ENCODE data around the gene SYT8. TPM values are rescaled to one million over a fixed set of nuclear protein-coding genes. Genes with fewer than 3 reads are reported as not detected.

SYT8 gene
- total RNA-seq, 1 donor from 2014 or later, result 0.53 TPM

DNA sequence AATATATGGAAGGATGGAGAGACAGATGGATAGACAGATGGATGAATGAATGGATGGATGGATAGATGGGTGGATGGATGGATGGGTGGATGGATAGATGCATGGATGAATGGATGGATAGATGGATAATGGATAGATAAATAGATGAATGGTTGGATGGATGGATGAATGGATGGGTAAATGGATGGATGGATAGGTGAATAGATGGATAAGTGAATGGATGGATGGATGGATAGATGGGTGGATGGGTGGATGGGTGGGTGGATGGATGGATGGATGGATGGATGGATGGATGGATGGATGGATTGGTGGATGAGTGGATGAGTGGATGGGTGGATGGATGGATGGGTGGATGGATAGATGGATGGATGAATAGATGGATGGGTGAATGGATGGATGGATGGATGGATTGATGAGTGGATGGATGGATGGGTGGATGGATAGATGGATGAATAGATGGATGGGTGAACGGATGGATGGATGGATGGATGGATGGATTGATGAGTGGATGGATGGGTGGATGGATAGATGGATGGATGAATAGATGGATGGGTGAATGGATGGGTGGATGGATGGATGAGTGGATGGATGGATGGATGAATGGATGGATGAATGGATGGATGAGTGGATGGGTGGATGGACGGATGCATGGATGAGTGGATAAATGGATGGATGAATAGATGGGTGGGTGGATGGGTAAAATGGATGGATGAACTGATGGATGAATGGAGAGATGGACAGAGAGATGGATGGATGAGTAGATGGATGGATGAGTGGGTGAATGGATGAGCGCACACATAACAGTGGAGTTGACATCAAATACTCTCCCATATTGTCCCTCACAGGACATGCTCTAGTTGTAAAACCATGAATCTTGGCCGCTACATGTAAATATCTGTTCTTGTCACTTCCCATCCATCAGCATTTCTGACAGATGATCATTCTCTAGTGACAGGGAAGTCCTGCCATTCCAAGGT lies 26.9 kb downstream of the SYT8 start:
- no peak overlapping the region for H3K4me3 ChIP-seq (ENCODE audit: low read depth, low read length)
- H3K27me3 ChIP-seq (ENCODE audit: control insufficient read depth, insufficient read depth, low read length), result no peaks in the 10 kb centered on the region
- DNase-seq (ENCODE audit: low read depth), result no peak
- H3K36me3 ChIP-seq (ENCODE audit: control insufficient read depth, insufficient read depth, low read length), result no peaks in the 10 kb centered on the region
- TF ChIP-seq, protein P1, sequence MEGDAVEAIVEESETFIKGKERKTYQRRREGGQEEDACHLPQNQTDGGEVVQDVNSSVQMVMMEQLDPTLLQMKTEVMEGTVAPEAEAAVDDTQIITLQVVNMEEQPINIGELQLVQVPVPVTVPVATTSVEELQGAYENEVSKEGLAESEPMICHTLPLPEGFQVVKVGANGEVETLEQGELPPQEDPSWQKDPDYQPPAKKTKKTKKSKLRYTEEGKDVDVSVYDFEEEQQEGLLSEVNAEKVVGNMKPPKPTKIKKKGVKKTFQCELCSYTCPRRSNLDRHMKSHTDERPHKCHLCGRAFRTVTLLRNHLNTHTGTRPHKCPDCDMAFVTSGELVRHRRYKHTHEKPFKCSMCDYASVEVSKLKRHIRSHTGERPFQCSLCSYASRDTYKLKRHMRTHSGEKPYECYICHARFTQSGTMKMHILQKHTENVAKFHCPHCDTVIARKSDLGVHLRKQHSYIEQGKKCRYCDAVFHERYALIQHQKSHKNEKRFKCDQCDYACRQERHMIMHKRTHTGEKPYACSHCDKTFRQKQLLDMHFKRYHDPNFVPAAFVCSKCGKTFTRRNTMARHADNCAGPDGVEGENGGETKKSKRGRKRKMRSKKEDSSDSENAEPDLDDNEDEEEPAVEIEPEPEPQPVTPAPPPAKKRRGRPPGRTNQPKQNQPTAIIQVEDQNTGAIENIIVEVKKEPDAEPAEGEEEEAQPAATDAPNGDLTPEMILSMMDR (IDR thresholded peaks at IDR 0.05; ENCODE audit: insufficient read depth, low read length, severe bottlenecking), result no peak
- FAIRE-seq, result peak; percentile 36

DNA sequence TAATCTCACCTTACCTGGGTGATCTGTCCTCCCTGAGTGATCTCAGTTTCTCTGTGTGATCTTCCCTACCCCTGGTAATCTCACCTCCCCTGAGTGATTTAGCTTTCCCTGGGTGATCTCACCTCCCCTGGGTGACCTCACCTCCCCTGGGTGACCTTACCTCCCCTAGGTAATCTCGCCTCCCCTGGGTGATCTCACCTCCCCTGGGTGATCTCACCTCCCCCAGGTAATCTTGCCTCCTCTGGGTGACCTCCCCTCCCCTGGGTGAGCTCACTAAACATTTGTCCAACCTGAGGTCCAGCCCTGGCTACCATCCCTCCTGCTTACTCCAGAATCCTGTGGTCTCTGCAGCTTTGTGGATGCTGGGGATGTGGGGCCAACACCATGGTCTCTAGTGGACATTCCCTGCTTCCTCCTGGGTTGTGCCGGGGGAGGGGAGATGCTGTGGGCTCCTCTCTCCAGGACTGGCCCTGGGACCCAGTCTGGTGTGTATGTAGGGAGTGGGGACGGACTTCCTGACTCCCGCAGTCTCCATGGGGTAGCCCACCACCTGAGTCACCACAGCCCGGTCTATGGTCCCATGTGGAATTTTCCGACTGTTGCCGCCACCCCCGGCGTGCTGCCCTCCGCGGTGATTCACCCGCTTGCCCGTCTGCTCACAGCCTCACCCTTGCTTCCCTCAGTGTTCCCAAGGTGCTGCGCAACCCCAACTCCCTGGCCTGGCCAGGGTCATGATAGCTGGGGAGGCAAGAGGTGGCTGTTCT lies 28.0 kb downstream of the SYT8 start:
- DNase-seq (ENCODE audit: low read depth), result peak; percentile 11
- Histone ChIP-seq H3K36me3 (ENCODE audit: control insufficient read depth, insufficient read depth, low read length) (no peaks in the 10 kb centered on the region), H3K27me3 (ENCODE audit: control insufficient read depth, insufficient read depth, low read length) (no peaks in the 10 kb centered on the region), H3K4me3 (ENCODE audit: low read depth, low read length) (no peak overlapping the region)
- FAIRE-seq, result no peak
- TF ChIP-seq, protein P1 (IDR thresholded peaks at IDR 0.05; ENCODE audit: insufficient read depth, low read length, severe bottlenecking), result no peak

DNA sequence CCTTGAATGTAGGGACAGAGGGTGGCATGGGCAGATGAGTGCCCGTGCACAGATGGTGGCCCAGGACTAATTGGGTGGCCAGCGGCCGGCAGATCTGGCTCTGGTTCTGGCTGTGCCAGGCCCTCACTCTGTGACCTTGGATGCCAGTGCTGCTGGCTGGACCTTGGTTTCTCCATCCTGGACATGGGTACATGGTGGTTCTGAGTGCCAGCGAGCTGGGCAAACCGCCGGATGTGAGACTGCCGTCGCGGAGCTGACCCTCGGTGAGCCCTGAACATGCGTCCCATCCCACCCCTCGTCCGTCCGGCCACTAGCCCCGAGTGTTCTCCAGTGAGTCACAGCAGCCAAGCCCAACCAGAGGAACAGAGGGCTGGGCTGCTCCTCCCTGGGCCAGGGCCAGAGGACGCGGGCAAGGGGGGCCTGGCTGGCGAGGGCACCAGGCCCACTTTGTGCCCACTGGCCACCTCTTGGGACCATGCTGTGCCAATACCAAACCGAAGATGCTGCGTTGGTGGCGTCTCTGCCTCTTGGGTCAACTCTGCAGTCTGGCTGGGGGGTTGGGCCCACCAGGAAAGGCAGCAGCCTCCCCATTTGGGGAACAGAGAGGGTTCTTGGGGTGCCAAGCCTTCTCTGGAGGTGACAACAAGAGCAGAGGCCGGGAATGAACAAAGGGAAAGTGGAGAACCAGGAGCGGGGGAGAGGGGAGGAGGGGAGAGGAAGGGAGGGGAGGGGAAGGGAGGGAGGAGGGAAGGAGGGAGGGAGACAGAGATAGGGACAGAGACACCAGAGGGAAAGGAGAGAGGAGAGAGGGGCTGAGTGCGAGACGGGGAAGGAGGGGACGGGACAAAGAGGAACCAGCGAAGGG lies 28.8 kb downstream of the SYT8 start:
- no peak for FAIRE-seq
- no peaks in the 10 kb centered on the region for H3K36me3 ChIP-seq (ENCODE audit: control insufficient read depth, insufficient read depth, low read length)
- no peaks in the 10 kb centered on the region for H3K27me3 ChIP-seq (ENCODE audit: control insufficient read depth, insufficient read depth, low read length)
- TF ChIP-seq, protein P1 (IDR thresholded peaks at IDR 0.05; ENCODE audit: insufficient read depth, low read length, severe bottlenecking), result no peak
- peak; percentile 53 for DNase-seq (ENCODE audit: low read depth)
- H3K4me3 ChIP-seq (ENCODE audit: low read depth, low read length), result no peak overlapping the region

DNA sequence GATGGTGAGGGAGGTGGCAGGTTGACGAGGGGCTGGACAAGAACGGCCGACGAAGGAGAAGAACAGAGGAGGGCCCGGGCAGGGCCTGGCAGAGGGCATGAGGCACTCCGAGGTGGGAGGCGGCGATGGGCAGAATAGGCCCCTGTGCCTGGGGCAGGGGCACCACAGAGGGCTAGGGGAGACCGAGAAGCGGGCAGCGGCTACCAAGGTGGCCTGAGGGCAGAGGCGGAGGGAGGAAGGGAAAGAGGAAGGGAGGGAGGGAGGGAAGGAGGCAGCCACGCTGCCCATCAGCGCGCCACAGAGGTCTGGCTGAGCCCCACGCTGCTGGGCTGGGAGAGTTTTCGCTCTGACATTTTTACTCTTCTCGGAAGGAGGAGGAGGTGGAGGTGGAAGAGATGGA lies 29.4 kb downstream of the SYT8 start:
- FAIRE-seq (no peak), DNase-seq (ENCODE audit: low read depth) (no peak)
- Histone ChIP-seq H3K36me3 (ENCODE audit: control insufficient read depth, insufficient read depth, low read length) (no peaks in the 10 kb centered on the region), H3K27me3 (ENCODE audit: control insufficient read depth, insufficient read depth, low read length) (no peaks in the 10 kb centered on the region), H3K4me3 (ENCODE audit: low read depth, low read length) (no peak overlapping the region)
- TF ChIP-seq, protein P1 (IDR thresholded peaks at IDR 0.05; ENCODE audit: insufficient read depth, low read length, severe bottlenecking), result no peak

DNA sequence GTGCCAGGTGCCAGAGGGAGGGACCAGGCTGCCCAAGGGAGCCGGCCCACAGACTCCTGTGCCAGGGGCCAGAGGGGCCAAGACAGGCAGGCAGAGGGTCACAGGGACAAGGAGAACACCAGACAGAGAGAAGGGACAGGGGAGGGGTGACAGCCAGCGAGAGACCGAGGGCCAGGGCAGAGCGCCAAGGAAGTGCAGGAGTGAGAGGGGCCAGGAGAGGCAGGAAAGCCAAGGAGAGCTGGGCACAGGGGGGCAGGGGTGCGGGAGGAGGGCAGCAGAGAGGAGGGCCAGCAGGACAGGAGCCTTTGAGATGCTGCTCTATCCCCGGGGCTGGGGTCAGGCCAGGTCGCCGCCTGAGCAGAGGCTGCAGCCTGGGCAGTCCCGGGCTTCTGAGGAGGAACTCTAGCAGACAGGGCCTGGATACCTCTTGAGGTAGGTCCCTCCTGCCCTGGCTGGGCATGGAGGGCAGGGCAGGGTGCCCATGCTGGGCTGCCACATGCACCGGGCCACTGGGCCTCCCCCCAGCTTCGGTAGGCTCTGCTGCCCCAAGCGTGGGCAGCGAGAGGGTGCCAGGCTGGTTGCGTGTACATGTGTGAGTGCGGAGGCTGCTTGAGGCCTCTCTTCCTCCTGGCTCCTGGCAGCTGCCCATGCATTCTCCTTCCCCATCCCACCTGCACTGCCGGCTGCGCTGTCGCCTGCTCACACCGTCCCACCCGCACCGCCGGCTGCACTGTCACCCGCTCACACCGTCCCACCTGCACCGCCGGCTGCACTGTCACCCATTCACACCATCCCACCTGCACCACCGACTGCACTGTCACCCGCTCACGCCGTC lies 30.3 kb downstream of the SYT8 start:
- Histone ChIP-seq H3K27me3 (ENCODE audit: control insufficient read depth, insufficient read depth, low read length) (no peaks in the 10 kb centered on the region), H3K4me3 (ENCODE audit: low read depth, low read length) (no peak overlapping the region), H3K36me3 (ENCODE audit: control insufficient read depth, insufficient read depth, low read length) (no peaks in the 10 kb centered on the region)
- TF ChIP-seq, protein P1 (IDR thresholded peaks at IDR 0.05; ENCODE audit: insufficient read depth, low read length, severe bottlenecking), result no peak
- DNase-seq (ENCODE audit: low read depth) (no peak), FAIRE-seq (no peak)

All from bronchial epithelial cell (primary cell).